ENCODE measurements around the gene WWC1.

Gene WWC1

DNA sequence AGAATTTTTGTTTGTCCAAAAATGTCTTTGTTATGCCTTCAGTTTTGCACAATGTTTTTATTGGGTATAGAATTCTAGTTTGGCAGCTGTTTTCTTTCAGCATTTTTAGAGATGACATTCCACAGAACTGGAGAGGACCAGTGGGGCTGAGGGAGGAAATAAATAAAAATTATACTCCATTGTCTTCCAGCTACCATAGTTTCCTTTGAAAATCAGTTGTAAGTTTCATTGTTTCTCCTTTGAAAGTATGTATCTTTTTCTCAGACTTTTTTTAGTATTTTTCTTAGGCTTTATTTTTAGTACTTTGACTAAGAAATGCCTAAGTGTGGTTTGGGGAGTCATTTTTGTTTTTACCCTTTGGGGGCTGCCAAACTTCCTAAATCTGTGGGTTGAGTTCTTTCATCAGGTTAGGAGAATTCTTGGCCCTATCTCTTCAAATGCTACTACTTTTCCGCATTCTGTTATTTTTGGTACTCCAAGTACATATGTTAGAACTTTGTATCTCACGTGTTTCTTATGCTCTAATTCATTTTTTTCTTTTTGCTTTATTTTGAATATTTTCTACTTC lies 222.5 kb downstream of the WWC1 start:
- no peak for TF ChIP-seq CTCF (IDR thresholded peaks at IDR 0.05; ENCODE audit: low read depth, low read length, missing control alignments)
- no peak for DNase-seq (ENCODE audit: extremely low read depth, low read depth)
- H3K4me3 ChIP-seq (replicated peaks; ENCODE audit: low read depth, low read length), result no peak overlapping the region

Measured in HFF-Myc (cell line).